Adrenal gland (tissue), 5 donors: ENCODE data around the gene CADPS.

Experiments
- POLR2A ChIP-seq, 2 donors: fragments of 450-650 bp; IDR thresholded peaks; one replicate each; pipeline ENCODE4 v1.6.1; 2017; ENCODE audit warnings: antibody characterized with exemption in 2 of 2, mild to moderate bottlenecking in 2 of 2, moderate library complexity in 1 of 2
- TF ChIP-seq, protein P1 (sequence below), 6 experiments: fragments of 450-650 bp in 4 of 6; fragments of 200-600 bp in 2 of 6; sonication (generic) in 1 of 6; IDR thresholded peaks; 1 replicate in 5 of 6; 2 replicates in 1 of 6; pipeline versions ENCODE4 v1.5.1 to v1.8.0; 2016 to 2021; ENCODE audit warnings: antibody characterized with exemption in 6 of 6, mild to moderate bottlenecking in 2 of 6, moderate library complexity in 1 of 6
- donor health status: DM: no; HTN: no; CAD: no.

DNA sequence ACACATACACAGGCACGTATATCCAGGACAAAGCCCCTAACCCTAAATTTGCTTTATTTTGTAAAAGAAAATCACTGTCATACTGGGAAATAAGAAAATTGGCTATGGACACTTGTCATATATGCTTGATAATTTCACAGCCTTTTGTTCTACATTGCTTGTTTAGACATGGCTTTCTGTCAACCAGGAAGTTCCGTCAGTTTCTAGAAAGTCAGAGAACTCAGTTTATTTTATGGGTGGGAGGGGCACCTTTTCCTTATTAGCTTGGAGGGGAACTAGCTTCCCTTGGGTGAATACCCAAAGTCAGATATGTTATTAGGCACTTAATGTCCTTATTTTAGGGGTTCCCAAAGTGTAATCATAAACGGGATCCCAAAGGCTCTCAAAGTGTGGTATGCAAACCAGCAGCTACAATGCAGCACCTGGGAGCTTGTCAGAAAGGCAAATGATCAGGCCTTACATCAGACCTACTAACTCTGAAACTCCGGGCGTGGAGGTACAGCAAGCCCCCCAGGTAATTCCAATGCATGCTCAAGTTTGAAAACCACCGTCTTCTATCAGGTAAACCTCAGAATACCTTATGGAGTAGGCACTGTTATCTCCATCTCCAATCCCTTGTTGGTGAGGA is 50.1 kb downstream of the CADPS start:
- TF ChIP-seq, protein P1, sequence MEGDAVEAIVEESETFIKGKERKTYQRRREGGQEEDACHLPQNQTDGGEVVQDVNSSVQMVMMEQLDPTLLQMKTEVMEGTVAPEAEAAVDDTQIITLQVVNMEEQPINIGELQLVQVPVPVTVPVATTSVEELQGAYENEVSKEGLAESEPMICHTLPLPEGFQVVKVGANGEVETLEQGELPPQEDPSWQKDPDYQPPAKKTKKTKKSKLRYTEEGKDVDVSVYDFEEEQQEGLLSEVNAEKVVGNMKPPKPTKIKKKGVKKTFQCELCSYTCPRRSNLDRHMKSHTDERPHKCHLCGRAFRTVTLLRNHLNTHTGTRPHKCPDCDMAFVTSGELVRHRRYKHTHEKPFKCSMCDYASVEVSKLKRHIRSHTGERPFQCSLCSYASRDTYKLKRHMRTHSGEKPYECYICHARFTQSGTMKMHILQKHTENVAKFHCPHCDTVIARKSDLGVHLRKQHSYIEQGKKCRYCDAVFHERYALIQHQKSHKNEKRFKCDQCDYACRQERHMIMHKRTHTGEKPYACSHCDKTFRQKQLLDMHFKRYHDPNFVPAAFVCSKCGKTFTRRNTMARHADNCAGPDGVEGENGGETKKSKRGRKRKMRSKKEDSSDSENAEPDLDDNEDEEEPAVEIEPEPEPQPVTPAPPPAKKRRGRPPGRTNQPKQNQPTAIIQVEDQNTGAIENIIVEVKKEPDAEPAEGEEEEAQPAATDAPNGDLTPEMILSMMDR (IDR thresholded peaks at IDR 0.05): no peak
- no peak for TF ChIP-seq POLR2A (IDR thresholded peaks at IDR 0.05)
